Measurements from ENCODE around the gene PFKFB3.
"Not testable (repeated sequence)": the region's sequence is repeated elsewhere in the genome, so short reads cannot be mapped to it uniquely, and the experiment has no call there.

The PFKFB3 gene

GRCh38 chr10:6237199-6237530 lies 34.4 kb downstream of the PFKFB3 start:
- H3K4me3 ChIP-seq (ENCODE audit: low read length): no peak overlapping the region
- TF ChIP-seq ZNF274 (IDR thresholded peaks at IDR 0.05; ENCODE audit: low read depth, low read length): no peak

- not testable (repeated sequence) for H3K4me3 ChIP-seq (ENCODE audit: low read length)
Observed at GRCh38 chr10:6238587-6239212, 36.0 kb downstream of the PFKFB3 start.

- TF ChIP-seq ZNF274 (IDR thresholded peaks at IDR 0.05; ENCODE audit: low read depth, low read length): no peak
- no peak overlapping the region for H3K4me3 ChIP-seq (ENCODE audit: low read length)
Observed at GRCh38 chr10:6239213-6239991, 36.7 kb downstream of the PFKFB3 start.

GRCh38 chr10:6240254-6240653 lies 37.5 kb downstream of the PFKFB3 start:
- TF ChIP-seq ZNF274 (IDR thresholded peaks at IDR 0.05; ENCODE audit: low read depth, low read length): no peak
- no peak overlapping the region for H3K4me3 ChIP-seq (ENCODE audit: low read length)

GRCh38 chr10:6242089-6242488 lies 39.4 kb downstream of the PFKFB3 start:
- H3K4me3 ChIP-seq (ENCODE audit: low read length): no peak overlapping the region
- TF ChIP-seq ZNF274 (IDR thresholded peaks at IDR 0.05; ENCODE audit: low read depth, low read length): no peak

GRCh38 chr10:6244510-6244909 lies 41.8 kb downstream of the PFKFB3 start:
- no peak for TF ChIP-seq ZNF274 (IDR thresholded peaks at IDR 0.05; ENCODE audit: low read depth, low read length)

GRCh38 chr10:6247041-6247712 lies 44.4 kb downstream of the PFKFB3 start:
- no peak for TF ChIP-seq ZNF274 (IDR thresholded peaks at IDR 0.05; ENCODE audit: low read depth, low read length)
- no peak overlapping the region for H3K4me3 ChIP-seq (ENCODE audit: low read length)

More at GRCh38 chr10:6244510-6244909, 41.8 kb downstream of the PFKFB3 start:
- no peak overlapping the region for H3K4me3 ChIP-seq (ENCODE audit: low read length)

GRCh38 chr10:6248908-6249307 lies 46.2 kb downstream of the PFKFB3 start:
- not testable (repeated sequence) for H3K4me3 ChIP-seq (ENCODE audit: low read length)

- no peak for TF ChIP-seq ZNF274 (IDR thresholded peaks at IDR 0.05; ENCODE audit: low read depth, low read length)
- H3K4me3 ChIP-seq (ENCODE audit: low read length): no peak overlapping the region
Observed at GRCh38 chr10:6249698-6250097, 47.0 kb downstream of the PFKFB3 start.

- no peak overlapping the region for H3K4me3 ChIP-seq (ENCODE audit: low read length)
- TF ChIP-seq ZNF274 (IDR thresholded peaks at IDR 0.05; ENCODE audit: low read depth, low read length): no peak
Observed at GRCh38 chr10:6250745-6251144, 48.0 kb downstream of the PFKFB3 start.

- no peak overlapping the region for H3K4me3 ChIP-seq (ENCODE audit: low read length)
- TF ChIP-seq ZNF274 (IDR thresholded peaks at IDR 0.05; ENCODE audit: low read depth, low read length): no peak
Observed at GRCh38 chr10:6254201-6254600, 51.5 kb downstream of the PFKFB3 start.

GRCh38 chr10:6255548-6256061 lies 52.9 kb downstream of the PFKFB3 start:
- TF ChIP-seq ZNF274 (IDR thresholded peaks at IDR 0.05; ENCODE audit: low read depth, low read length): no peak
- H3K4me3 ChIP-seq (ENCODE audit: low read length): no peak overlapping the region

- TF ChIP-seq ZNF274 (IDR thresholded peaks at IDR 0.05; ENCODE audit: low read depth, low read length): no peak
Observed at GRCh38 chr10:6256439-6256838, 53.7 kb downstream of the PFKFB3 start.

GRCh38 chr10:6259153-6259552 lies 56.4 kb downstream of the PFKFB3 start:
- no peak overlapping the region for H3K4me3 ChIP-seq (ENCODE audit: low read length)
- no peak for TF ChIP-seq ZNF274 (IDR thresholded peaks at IDR 0.05; ENCODE audit: low read depth, low read length)

More at GRCh38 chr10:6256439-6256838, 53.7 kb downstream of the PFKFB3 start:
- no peak overlapping the region for H3K4me3 ChIP-seq (ENCODE audit: low read length)

GRCh38 chr10:6260843-6261242 lies 58.1 kb downstream of the PFKFB3 start:
- no peak overlapping the region for H3K4me3 ChIP-seq (ENCODE audit: low read length)

More at GRCh38 chr10:6260843-6261242, 58.1 kb downstream of the PFKFB3 start:
- TF ChIP-seq ZNF274 (IDR thresholded peaks at IDR 0.05; ENCODE audit: low read depth, low read length): no peak
